Suprapubic skin (tissue), 3 donors: Measurements from ENCODE around the gene EIF5.

Experiments
- CTCF ChIP-seq, 2 donors: fragments of 200-600 bp in 1 of 2; fragments of 450-650 bp in 1 of 2; sonication (generic) in 1 of 2; IDR thresholded peaks; one replicate each; pipeline ENCODE4 v1.5.1; 2016 to 2019; ENCODE audit warnings: antibody characterized with exemption in 2 of 2, mild to moderate bottlenecking in 1 of 2, moderate library complexity in 1 of 2
- POLR2A ChIP-seq, 2 donors: fragments of 450-650 bp; IDR thresholded peaks; one replicate each; pipeline ENCODE4 v1.6.1; 2017; ENCODE audit warnings: antibody characterized with exemption in 2 of 2, mild to moderate bottlenecking in 2 of 2, moderate library complexity in 2 of 2

DNA sequence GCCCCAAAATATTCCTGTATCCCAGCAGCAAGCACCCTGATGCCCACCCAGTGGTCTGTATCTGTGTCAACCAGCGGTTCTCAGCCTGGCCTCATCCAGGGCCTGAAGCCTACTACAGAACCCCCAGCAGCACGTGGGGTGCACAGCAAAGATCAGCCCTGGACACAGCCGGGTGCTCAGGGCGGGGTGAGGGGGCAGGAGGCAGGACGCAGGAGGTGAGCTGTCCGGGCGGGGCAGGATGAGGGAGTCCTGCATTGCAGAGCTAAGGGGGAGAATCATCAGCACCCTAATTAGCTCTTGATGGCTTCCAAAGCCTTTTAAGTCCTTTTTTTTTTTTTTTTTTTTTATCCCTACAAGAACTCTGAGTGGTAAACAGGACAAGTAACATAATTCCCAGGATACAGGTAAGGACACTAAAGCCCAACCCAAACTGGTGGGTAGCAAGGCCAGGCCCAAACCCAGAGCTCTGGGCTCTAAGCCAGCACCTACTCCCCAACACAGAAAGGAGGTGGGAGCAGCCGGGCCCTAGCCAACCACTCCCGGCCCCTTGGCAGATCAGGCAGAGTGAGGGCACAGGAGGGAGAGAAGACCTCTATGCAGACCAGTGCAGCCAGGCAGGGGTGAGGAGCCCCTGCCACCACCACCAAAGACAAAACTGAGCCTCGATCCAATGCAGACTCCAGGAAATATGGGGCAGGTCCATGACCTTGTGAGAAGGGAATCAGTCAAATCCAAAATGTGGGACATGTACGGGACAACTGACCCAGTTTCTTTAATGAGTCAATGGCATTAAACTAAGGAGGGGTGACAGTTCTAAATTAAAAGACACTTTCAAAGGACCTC, 32.3 kb upstream of the EIF5 start:
- TF ChIP-seq POLR2A (IDR thresholded peaks at IDR 0.05) = no peak
- no peak for TF ChIP-seq CTCF (IDR thresholded peaks at IDR 0.05)
